GM12892 (cell line): Measurements from ENCODE around the gene PRTN3.
"Not testable (repeated sequence)": the region's sequence is repeated elsewhere in the genome, so short reads cannot be mapped to it uniquely, and the experiment has no call there.

ENCODE experiments used
- DNase-seq: peaks from one replicate; pipeline ENCODE4 v3.0.0; 2011; ENCODE audit not compliant: insufficient read length
- FAIRE-seq: peaks from 2 replicates; lab custom pipeline; 2011; peaks lifted over from hg19 to GRCh38; lab: Jason Lieb, UNC
- POLR2A ChIP-seq: IDR thresholded peaks from 2 replicates; pipeline ENCODE4 v1.6.1; 2011; ENCODE audit warnings: low read depth, low read length, control low read depth
- POLR2AphosphoS5 ChIP-seq: IDR thresholded peaks from 2 replicates; pipeline ENCODE4 v1.6.1; 2011; ENCODE audit warnings: low read depth, low read length, control low read depth
- TAF1 ChIP-seq: IDR thresholded peaks from 2 replicates; pipeline ENCODE4 v1.6.1; 2011; ENCODE audit warnings: low read depth, mild to moderate bottlenecking, control low read depth, low read length, borderline replicate concordance

The PRTN3 gene

DNA sequence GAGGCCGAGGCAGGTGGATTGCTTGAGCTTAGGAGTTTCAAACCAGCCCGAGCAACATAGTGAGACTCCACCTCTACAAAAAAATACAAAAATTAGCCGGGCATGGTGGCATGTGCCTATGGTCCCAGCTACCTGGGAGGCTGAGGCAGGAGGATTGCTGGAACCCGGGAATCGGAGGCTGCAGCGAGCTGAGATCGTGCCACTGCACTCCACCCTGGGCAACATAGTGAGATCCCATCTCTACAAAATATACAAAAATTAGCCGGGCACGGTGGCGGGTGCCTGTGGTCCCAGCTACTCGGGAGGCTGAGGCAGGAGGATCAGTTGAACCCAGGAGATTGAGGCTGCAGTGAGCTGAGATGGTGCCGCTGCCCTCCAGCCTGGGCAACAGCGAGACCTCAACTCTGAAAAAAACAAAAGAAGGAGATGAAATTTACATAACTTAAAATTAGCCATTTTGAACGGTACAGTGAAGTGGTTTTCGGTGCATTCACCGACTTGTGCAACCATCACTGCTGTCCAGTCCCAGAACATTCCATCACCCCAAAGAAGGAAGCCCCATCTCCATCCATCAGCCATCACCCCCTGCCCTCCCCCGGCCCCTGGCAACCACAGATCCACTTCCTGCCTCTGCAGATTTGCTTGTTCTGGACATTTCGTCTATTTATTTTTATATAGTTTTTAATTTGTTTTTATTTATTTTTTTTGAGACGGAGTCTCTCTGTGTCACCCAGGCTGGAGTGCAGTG lies 14.7 kb upstream of the PRTN3 start:
- DNase-seq (no peak), FAIRE-seq (no peak)
- no peak for TF ChIP-seq POLR2A
- TF ChIP-seq TAF1: no peak
- TF ChIP-seq POLR2AphosphoS5: no peak

DNA sequence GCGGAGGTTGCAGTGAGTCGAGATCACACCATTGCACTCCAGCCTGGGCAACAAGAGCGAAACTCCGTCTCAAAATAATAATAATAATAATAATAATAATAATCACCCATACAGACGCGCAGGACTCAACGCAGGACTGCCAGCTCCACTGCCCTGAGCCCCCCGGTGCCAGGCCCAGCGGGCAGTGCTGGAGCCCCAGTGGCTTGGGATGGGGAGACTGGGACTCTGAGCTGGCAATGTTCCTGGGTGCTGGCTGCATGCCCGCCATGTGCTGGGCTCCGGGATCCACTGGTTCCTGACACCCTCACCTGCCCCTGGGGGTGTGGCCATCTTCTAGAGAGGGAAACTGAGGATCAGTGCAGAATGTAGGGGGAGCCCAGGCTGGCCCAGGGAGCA lies 13.5 kb upstream of the PRTN3 start:
- TF ChIP-seq POLR2AphosphoS5 (no peak), POLR2A (no peak), TAF1 (no peak)
- DNase-seq (no peak), FAIRE-seq (no peak)

DNA sequence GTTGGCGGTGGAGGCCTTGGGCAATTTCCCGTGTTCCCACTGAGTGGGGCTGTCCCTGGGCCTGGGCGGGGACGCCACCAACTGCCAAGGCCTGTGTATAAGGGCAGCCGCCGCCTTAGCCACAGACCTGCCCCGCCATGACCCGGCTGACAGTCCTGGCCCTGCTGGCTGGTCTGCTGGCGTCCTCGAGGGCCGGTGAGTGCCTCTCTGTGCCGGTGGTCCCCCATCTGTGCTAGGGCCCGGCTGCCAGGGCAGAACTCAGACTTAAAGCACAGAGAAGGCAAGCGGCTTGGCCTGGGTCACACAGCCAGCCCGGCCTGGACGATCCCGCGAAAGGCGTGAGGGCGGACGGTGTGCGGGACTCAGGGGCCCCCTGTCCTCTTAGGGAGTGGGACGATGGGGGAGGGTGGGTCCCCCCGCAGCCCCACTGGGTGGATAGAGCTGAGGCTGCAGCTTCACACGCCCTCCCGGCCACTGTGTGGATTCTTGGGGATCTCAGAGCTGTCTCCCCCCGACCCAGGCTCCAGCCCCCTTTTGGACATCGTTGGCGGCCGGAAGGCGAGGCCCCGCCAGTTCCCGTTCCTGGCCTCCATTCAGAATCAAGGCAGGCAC lies 13.0 kb upstream of the PRTN3 start, which contains the start of gene AZU1:
TSS of gene AZU1 (plus strand) at position 128 of the 612 bp plus-strand sequence. CDS start at position 138, 10 bp downstream.
- no peak for FAIRE-seq
- no peak for DNase-seq

DNA sequence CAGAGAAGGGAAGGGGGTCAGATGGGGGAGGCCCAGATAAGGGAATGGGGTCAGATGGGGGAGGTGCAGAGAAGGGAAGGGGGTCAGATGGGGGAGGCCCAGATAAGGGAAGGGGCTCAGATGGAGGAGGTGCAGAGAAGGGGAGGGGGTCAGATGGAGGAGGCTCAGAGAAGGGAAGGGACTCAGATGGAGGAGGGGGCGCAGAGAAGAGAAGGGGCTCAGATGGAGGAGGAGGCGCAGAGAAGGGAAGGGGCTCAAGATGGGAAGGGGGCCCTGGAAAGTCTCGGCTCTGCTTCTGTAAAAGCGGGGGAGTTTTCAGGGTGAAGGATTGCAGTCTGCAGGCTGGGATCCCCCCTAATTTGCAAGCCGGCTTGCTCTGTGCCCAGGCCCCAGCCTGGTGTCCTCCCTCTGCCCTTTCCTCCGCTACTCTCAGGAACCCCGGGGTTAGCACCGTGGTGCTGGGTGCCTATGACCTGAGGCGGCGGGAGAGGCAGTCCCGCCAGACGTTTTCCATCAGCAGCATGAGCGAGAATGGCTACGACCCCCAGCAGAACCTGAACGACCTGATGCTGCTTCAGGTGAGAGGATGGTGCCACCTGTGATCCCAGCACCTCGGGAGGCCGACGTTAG lies 11.6 kb upstream of the PRTN3 start:
- FAIRE-seq (no peak), DNase-seq (no peak)
- TF ChIP-seq POLR2AphosphoS5: no peak
- TF ChIP-seq TAF1: no peak
- no peak for TF ChIP-seq POLR2A

More for the DNA sequence above, 13.0 kb upstream of the PRTN3 start, which contains the start of gene AZU1:
- TF ChIP-seq POLR2AphosphoS5 (no peak), POLR2A (no peak)

DNA sequence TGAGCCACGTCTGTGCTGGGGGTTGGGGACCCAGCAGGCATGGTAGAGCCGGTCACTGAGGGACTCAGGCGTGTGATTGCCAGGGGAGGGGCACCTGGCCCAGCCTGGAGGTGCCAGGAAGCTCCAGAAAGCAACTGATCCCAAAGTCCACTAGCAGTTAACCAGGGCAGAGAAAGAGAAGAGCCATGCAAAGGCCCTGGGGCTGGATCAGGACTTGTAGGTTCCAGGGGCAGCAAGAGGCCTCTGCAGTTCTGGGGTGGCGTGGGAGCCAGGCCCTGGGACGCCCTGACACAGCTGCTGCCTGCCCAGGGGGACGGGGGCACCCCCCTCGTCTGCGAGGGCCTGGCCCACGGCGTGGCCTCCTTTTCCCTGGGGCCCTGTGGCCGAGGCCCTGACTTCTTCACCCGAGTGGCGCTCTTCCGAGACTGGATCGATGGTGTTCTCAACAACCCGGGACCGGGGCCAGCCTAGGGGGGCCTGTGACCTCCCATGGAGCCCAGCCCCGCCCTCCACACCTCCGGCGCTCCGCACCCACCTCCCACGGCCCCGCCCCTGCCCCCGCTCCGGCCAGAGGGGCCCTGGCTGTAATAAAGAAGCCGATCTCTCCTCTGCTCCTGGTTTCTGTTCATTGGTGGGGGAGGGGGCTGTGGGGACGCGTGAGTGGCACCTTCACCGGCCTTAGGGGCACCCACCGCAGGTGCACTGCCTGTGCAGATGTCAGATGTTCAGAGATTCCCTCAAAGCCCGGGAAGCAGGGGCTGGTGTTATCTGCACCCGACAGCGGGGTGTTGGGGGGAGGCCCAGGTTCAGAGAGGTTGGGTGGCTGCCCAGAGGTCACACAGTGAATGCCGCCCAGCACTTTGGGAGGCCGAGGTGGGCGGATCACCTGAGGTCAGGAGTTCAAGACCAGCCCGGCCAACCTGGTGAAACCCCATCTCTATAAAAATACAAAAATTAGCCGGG lies 9.1 kb upstream of the PRTN3 start:
- TF ChIP-seq POLR2A (no peak), POLR2AphosphoS5 (no peak)
- FAIRE-seq (no peak), DNase-seq (no peak)

DNA sequence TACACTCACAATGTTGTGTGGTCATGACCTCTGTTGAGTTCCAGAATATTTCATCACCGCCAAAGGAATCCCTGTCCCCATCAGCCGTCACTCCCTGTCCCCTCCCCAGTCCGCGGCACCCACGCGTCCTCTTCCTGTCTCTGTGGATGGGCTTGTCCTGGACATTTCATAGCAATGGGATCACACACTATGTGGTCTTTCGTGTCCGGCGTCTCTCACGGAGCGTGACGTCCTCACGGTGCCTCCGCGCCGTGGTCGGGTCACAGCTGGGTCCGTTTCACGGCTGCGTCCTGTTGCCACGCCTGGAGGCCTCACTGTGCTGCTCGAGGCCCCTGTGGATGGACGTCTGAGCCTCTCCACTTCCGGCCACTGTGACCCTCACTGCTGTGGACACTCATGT lies 6.6 kb upstream of the PRTN3 start:
- no peak for TF ChIP-seq TAF1
- TF ChIP-seq POLR2AphosphoS5: no peak
- no peak for TF ChIP-seq POLR2A
- FAIRE-seq: no peak

DNA sequence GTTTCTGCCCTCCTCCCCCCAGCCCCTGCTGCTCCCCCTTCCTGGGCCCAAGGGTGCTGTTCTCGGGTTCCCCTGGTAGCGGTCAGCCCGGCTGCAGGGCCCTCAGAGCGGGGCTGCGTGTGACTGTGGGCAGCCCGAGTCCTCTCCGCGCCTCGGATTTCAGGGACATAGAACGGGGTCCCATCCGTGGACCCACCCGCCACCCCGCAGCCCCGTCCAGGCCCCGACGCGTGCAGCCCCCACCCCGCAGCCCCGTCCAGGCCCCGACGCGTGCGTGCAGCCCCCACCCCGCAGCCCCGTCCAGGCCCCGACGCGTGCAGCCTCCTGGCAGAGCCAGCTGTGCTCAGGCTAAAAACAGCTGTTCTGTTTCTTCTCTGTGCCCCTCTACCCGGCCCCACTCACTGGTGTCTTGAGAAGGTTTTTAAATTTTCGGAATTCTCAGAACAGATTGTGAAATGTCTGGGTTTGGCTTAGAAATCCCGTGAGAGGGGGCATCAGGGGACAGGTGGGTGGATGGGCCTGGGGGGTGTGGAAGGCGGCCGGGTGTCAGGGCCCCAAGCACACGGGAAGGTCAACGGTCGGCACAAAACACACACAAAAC lies 5.5 kb upstream of the PRTN3 start:
- DNase-seq: no peak
- TF ChIP-seq POLR2A (no peak), TAF1 (no peak), POLR2AphosphoS5 (no peak)
- FAIRE-seq: no peak

More for the DNA sequence above, 6.6 kb upstream of the PRTN3 start:
- DNase-seq: no peak

DNA sequence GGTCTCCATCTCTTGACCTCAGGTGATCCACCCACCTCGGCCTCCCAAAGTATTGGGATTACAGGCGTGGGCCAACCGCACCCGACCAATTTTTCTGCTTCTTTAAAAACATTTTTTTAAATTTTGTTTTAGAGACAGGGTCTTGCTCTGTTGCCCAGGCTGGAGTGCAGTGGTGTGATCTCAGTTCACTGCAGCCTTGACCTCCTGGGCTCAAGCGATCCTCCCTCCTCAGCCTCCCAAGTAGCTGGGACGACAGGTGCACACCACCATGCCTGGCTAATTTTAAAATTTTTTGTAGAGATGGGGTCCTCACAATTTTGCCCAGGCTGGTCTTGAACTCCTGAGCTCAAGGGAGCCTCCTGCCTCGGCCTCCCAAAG lies 2.0 kb downstream of the PRTN3 start:
- not testable (repeated sequence) for FAIRE-seq, DNase-seq

DNA sequence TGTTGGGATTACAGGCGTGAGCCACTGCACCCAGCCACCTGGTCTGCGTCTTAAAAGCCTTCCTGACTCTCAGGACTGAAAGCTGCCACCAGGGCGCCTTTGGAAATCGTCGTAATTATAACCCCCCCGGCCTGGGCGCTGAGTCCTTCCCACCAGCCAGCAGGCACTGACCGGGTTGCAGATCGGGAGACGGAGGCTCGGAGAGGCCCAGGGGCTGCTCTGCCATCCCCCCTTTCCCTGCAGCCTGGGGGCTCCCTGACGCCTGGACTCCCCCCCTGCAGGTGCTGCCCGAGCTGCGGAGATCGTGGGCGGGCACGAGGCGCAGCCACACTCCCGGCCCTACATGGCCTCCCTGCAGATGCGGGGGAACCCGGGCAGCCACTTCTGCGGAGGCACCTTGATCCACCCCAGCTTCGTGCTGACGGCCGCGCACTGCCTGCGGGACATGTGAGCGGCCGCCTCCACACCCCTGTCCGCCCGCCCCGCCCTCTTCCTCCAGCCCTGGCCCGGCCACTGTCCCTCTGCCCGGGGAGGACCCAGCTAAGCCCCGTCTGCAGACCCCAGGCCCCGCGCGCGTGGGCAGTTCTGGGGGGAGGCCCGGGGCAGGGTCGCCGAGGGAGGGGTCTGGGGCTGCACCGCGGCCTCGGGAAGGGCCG lies 2.5 kb downstream of the PRTN3 start:
- TF ChIP-seq POLR2A (no peak), TAF1 (no peak), POLR2AphosphoS5 (no peak)
- DNase-seq: no peak
- no peak for FAIRE-seq

DNA sequence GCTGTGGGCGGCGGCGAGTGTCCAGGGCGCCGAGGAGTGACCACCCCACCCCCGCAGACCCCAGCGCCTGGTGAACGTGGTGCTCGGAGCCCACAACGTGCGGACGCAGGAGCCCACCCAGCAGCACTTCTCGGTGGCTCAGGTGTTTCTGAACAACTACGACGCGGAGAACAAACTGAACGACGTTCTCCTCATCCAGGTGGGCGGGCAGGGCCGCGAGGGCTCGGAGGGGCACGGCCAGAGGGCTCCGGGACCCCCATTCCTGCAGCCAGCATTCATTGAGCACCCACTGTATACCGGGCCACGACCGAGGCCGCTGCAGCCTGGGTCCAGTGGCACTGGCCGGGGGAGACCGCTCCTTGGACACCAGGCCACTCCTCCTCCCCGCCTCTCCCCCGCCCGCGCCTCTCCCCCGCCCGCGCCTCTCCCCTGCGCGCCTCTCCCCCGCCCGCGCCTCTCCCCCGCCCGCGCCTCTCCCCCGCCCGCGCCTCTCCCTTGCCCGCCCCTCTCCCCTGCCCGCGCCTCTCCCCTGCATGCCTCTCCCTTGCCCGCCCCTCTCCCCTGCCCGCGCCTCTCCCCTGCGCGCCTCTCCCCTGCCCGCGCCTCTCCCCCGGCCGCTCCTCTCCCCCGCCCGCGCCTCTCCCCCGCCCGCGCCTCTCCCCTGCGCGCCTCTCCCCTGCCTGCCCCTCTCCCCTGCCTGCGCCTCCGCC lies 3.2 kb downstream of the PRTN3 start:
- DNase-seq (no peak), FAIRE-seq (no peak)
- TF ChIP-seq POLR2AphosphoS5 (no peak), TAF1 (no peak), POLR2A (no peak)

DNA sequence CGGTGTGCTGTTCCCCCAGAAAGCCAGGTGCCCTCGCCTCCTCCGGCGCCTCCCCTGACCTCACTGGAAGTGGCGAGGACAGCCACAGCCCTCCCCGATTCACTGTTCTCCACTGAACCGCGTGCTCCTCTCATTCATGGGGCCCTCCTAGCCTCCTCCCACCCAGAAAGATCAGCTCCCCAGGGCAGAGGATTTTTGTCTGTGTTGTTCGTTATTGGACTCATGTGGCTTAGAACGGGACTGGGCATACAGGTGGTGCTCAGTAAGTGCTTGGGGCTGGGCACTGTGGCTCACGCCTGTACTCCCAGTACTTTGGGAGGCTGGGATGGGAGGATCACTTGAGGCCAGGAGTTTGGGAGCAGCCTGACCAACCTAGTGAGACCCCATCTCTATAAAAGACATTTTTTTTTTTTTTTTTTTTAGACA lies 3.8 kb downstream of the PRTN3 start:
- TF ChIP-seq POLR2A (no peak), POLR2AphosphoS5 (no peak), TAF1 (no peak)
- DNase-seq (no peak), FAIRE-seq (no peak)
